RWPE2 (cell line): ENCODE results near the gene UBA6.
"Not testable (repeated sequence)": the region's sequence is repeated elsewhere in the genome, so short reads cannot be mapped to it uniquely, and the experiment has no call there.

ENCODE experiments used
- ATAC-seq: fragments of 200-7000 bp; cut with Tn5 transposase; 3 replicates; pipeline ENCODE4 v1.9.1; 2021; ENCODE audit warnings: low read depth
- DNase-seq: peaks from one replicate; pipeline ENCODE4 v3.0.0-alpha.2; 2020; ENCODE audit warnings: low spot score
- H3K27ac ChIP-seq: fragments of 450-650 bp; 2 replicates; pipeline ENCODE4 v1.5.1; 2017; ENCODE audit warnings: mild to moderate bottlenecking; ENCODE audit not compliant: poor library complexity, severe bottlenecking
- H3K27me3 ChIP-seq: fragments of 250-450 bp; sonication (Bioruptor Pico); 2 replicates; pipeline ENCODE4 v1.5.1; 2021; ENCODE audit warnings: mild to moderate bottlenecking, moderate library complexity; ENCODE audit not compliant: insufficient read depth, poor library complexity, severe bottlenecking
- H3K36me3 ChIP-seq: fragments of 250-450 bp; sonication (Bioruptor Pico); 2 replicates; pipeline ENCODE4 v1.5.1; 2020; ENCODE audit warnings: low read depth, mild to moderate bottlenecking, moderate library complexity
- H3K4me1 ChIP-seq: fragments of 250-450 bp; sonication (Bioruptor Pico); 2 replicates; pipeline ENCODE4 v1.5.1; 2021; ENCODE audit warnings: mild to moderate bottlenecking, moderate library complexity; ENCODE audit not compliant: insufficient read depth, poor library complexity, severe bottlenecking
- H3K4me3 ChIP-seq: fragments of 250-450 bp; sonication (Bioruptor Pico); 2 replicates; pipeline ENCODE4 v1.5.1; 2021; ENCODE audit warnings: mild to moderate bottlenecking, moderate library complexity; ENCODE audit not compliant: severe bottlenecking
- H3K9me3 ChIP-seq: fragments of 250-450 bp; sonication (Bioruptor Pico); 2 replicates; pipeline ENCODE4 v1.5.1; 2021; ENCODE audit warnings: mild to moderate bottlenecking, moderate library complexity; ENCODE audit not compliant: severe bottlenecking
- CTCF ChIP-seq: fragments of 450-650 bp; IDR thresholded peaks from one replicate; pipeline ENCODE4 v1.5.1; 2017; ENCODE audit warnings: mild to moderate bottlenecking, moderate library complexity; ENCODE audit not compliant: poor library complexity, severe bottlenecking

The UBA6 gene

DNA sequence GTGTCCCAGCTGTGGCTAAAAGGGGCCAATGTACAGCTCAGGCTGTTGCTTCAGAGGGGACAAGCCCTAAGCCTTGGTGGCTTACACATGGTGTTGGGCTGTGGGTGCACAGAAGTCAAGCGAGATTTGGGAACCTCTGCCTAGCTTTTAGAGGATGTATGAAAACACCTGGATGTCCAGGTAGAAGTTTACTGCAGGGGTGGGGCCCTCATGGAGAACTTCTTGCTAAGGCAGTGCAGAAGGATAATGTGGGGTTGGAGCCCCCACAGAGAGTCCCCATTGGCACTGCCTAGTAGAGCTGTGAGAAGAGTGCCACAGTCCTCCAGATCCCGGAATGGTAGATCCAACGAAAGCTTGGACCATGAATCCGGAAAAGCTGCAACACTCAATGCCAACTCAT lies 40.5 kb downstream of the UBA6 start:
- Histone ChIP-seq H3K9me3 (peaks cover 2% of the 10 kb centered on the region), H3K27me3 (no peaks in the 10 kb centered on the region), H3K4me1 (no peaks in the 10 kb centered on the region), H3K36me3 (peaks cover 78% of the 10 kb centered on the region), H3K27ac (no peak overlapping the region), H3K4me3 (no peak overlapping the region)
- no peak for TF ChIP-seq CTCF
- ATAC-seq: no peak
- DNase-seq: no peak

- DNase-seq: no peak
- Histone ChIP-seq H3K4me1 (no peaks in the 10 kb centered on the region), H3K27me3 (no peaks in the 10 kb centered on the region), H3K36me3 (peaks cover 65% of the 10 kb centered on the region), H3K27ac (no peak overlapping the region), H3K4me3 (no peak overlapping the region), H3K9me3 (peaks cover 2% of the 10 kb centered on the region)
- TF ChIP-seq CTCF: no peak
- no peak for ATAC-seq
Measured at GRCh38 chr4:67659065-67659464, 41.9 kb downstream of the UBA6 start.

DNA sequence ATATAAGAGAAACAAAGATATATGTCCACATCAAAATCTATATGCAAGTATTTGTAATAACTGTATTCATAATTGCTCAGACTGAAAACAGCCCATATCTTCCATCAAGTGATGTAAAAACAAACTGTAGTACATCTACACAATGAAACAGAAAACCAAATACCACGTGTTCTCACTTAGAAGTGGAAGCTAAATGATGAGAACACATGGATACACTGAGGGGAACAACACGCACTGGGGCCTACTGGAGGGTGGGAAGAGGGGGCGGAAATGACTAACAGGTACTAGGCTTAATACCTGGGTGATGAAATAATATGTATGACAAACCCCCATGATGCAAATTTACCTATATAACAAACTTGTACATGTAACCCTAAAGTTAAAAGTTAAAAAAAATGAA lies 42.7 kb downstream of the UBA6 start:
- no peak for DNase-seq

GRCh38 chr4:67651536-67651935 lies 49.4 kb downstream of the UBA6 start:
- no peak overlapping the region for H3K4me3 ChIP-seq
- TF ChIP-seq CTCF: no peak
- H3K27me3 ChIP-seq: no peaks in the 10 kb centered on the region
- no peak overlapping the region for H3K27ac ChIP-seq
- no peak for ATAC-seq
- no peaks in the 10 kb centered on the region for H3K9me3 ChIP-seq
- peaks cover 43% of the 10 kb centered on the region for H3K36me3 ChIP-seq
- no peaks in the 10 kb centered on the region for H3K4me1 ChIP-seq
- no peak for DNase-seq

More for the DNA sequence above, 42.7 kb downstream of the UBA6 start:
- Histone ChIP-seq H3K4me3 (no peak overlapping the region), H3K9me3 (peaks cover 2% of the 10 kb centered on the region), H3K27ac (no peak overlapping the region), H3K27me3 (no peaks in the 10 kb centered on the region), H3K4me1 (no peaks in the 10 kb centered on the region), H3K36me3 (peaks cover 57% of the 10 kb centered on the region)
- no peak for ATAC-seq
- TF ChIP-seq CTCF: no peak

GRCh38 chr4:67638136-67638535 lies 62.8 kb downstream of the UBA6 start:
- Histone ChIP-seq H3K36me3 (peaks cover 86% of the 10 kb centered on the region), H3K27ac (no peak overlapping the region), H3K9me3 (no peaks in the 10 kb centered on the region), H3K4me1 (no peaks in the 10 kb centered on the region), H3K27me3 (no peaks in the 10 kb centered on the region), H3K4me3 (no peak overlapping the region)
- ATAC-seq (no peak), DNase-seq (no peak)
- no peak for TF ChIP-seq CTCF

GRCh38 chr4:67636978-67637377 lies 64.0 kb downstream of the UBA6 start:
- not testable (repeated sequence) for ATAC-seq, H3K27me3 ChIP-seq, H3K27ac ChIP-seq, H3K4me1 ChIP-seq, DNase-seq, H3K4me3 ChIP-seq, H3K9me3 ChIP-seq
- H3K36me3 ChIP-seq: peaks cover 86% of the 10 kb centered on the region
